ENCODE data around the gene LNX1.

LNX1 gene

GRCh38 chr4:53489279-53489889 lies 101.9 kb downstream of the LNX1 start:
- H3K4me3 ChIP-seq (ENCODE audit: low read depth, low read length) = no peak overlapping the region
- TF ChIP-seq CTCF (IDR thresholded peaks at IDR 0.05; ENCODE audit: low read depth, low read length) = no peak
- in situ Hi-C loops (cut with HindIII; ENCODE audit: low sequenced_read_pairs) = loop anchor here (25.0 kb wide), 1 partner anchor 423 kb away; no protein-coding TSS in a partner anchor
- DNase-seq (ENCODE audit: low read depth, low spot score) = peak; percentile 59

GRCh38 chr4:53487766-53488165 lies 103.5 kb downstream of the LNX1 start:
- in situ Hi-C loops (cut with HindIII; ENCODE audit: low sequenced_read_pairs) = loop anchor here (25.0 kb wide), 1 partner anchor 425 kb away; no protein-coding TSS in a partner anchor
- TF ChIP-seq CTCF (IDR thresholded peaks at IDR 0.05; ENCODE audit: low read depth, low read length) = no peak
- no peak overlapping the region for H3K4me3 ChIP-seq (ENCODE audit: low read depth, low read length)
- no peak for DNase-seq (ENCODE audit: low read depth, low spot score)

GRCh38 chr4:53485658-53486040 lies 105.6 kb downstream of the LNX1 start:
- H3K4me3 ChIP-seq (ENCODE audit: low read depth, low read length) = no peak overlapping the region
- no peak for DNase-seq (ENCODE audit: low read depth, low spot score)
- no peak for TF ChIP-seq CTCF (IDR thresholded peaks at IDR 0.05; ENCODE audit: low read depth, low read length)
- in situ Hi-C loops (cut with HindIII; ENCODE audit: low sequenced_read_pairs) = loop anchor here (25.0 kb wide), 1 partner anchor 427 kb away; no protein-coding TSS in a partner anchor

- no peak for DNase-seq (ENCODE audit: low read depth, low spot score)
- no peak overlapping the region for H3K4me3 ChIP-seq (ENCODE audit: low read depth, low read length)
- in situ Hi-C loops (cut with HindIII; ENCODE audit: low sequenced_read_pairs) = loop anchor here (25.0 kb wide), 1 partner anchor 427 kb away; no protein-coding TSS in a partner anchor
- no peak for TF ChIP-seq CTCF (IDR thresholded peaks at IDR 0.05; ENCODE audit: low read depth, low read length)
Measured at GRCh38 chr4:53484911-53485657, 106.2 kb downstream of the LNX1 start.

- TF ChIP-seq CTCF (IDR thresholded peaks at IDR 0.05; ENCODE audit: low read depth, low read length) = no peak
- DNase-seq (ENCODE audit: low read depth, low spot score) = no peak
- H3K4me3 ChIP-seq (ENCODE audit: low read depth, low read length) = no peak overlapping the region
- in situ Hi-C loops (cut with HindIII; ENCODE audit: low sequenced_read_pairs) = loop anchor here (25.0 kb wide), 1 partner anchor 429 kb away; no protein-coding TSS in a partner anchor
Measured at GRCh38 chr4:53483250-53483649, 108.0 kb downstream of the LNX1 start.

- no peak overlapping the region for H3K4me3 ChIP-seq (ENCODE audit: low read depth, low read length)
- in situ Hi-C loops (cut with HindIII; ENCODE audit: low sequenced_read_pairs) = loop anchor here (25.0 kb wide), 1 partner anchor 431 kb away; no protein-coding TSS in a partner anchor
- no peak for TF ChIP-seq CTCF (IDR thresholded peaks at IDR 0.05; ENCODE audit: low read depth, low read length)
- no peak for DNase-seq (ENCODE audit: low read depth, low spot score)
Measured at GRCh38 chr4:53481586-53481985, 109.7 kb downstream of the LNX1 start.
